ENCODE results near the gene KAZALD1. TPM values are rescaled to one million over a fixed set of nuclear protein-coding genes. Genes with fewer than 3 reads are reported as not detected.

The KAZALD1 gene
- total RNA-seq, 1 donor from 2014 or later: 3.8 TPM

- no peak for DNase-seq (ENCODE audit: low spot score)
Observed at GRCh38 chr10:101094121-101094879, 32.5 kb downstream of the KAZALD1 start.

DNA sequence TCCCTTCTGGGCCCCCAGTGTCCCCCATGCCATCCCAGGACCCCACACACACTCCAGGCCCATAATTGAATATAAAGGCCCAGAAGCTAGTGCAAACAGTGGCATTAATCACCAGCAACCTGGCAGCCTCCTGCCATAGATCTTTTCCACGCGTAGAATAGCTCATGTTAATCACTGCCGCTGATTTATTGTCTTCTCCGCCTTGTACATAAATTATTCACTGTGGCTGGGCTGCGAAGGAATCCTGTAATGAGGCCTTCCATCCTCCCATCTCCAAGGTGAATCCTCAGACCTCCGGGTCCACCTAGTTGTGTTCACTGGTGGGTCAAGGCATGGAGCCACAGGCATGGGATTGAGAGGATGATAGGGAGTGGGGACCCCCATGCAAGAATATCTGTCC is 33.2 kb downstream of the KAZALD1 start:
- DNase-seq (ENCODE audit: low spot score): no peak

DNA sequence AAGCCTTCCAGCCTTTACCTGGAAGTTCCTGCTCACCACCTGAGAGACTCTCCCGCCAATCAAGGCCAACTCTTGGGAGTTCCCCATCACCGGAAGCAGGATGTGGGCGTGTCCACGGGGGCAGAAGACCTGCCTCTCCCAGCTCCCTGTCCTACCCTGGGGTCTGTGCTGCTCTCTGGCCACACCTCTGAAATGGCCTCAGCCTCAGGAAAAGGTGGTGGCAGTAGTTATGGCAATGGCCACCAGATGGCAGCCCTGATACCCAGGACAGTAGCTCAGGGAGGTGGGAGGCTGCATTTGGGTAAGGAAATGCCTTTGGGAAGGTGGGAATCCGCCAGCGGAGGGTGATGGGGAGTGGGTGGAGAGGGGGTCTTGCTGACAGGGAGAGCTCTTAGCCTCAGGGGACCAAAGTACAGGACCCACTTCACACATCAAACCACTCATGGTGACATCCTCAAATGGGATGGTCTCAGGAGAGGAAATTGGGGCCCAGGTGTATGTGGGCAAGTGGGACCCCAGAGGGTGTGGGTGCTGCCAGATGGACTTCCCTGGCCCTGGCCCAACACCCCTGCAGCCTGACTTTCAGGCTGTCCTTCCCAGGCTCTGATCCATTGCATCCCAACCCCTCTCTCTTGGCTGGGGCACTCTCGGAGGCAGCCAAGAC is 33.9 kb downstream of the KAZALD1 start:
- DNase-seq (ENCODE audit: low spot score): peak; percentile 73

DNA sequence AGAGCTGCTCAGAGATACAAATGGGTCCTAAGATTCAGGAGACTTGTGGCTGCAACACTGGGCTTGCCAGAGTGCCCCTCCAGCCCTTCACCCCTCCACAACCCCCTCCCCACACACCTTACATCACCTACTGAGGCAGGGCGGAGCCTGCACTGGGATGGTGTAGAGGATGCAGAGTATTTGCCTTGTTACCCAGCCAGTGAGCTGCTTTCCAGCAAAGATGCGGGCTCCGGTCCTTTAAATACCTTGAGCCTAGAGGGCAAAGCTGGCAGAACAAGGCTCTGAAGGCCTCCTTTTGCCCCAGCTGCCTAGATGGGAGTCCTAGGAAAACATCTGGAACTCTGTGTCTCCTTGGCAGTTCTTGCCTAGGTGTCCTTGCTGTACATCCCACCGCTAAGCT is 34.6 kb downstream of the KAZALD1 start:
- DNase-seq (ENCODE audit: low spot score): no peak

GRCh38 chr10:101097881-101098280 is 36.1 kb downstream of the KAZALD1 start:
- DNase-seq (ENCODE audit: low spot score): no peak

DNA sequence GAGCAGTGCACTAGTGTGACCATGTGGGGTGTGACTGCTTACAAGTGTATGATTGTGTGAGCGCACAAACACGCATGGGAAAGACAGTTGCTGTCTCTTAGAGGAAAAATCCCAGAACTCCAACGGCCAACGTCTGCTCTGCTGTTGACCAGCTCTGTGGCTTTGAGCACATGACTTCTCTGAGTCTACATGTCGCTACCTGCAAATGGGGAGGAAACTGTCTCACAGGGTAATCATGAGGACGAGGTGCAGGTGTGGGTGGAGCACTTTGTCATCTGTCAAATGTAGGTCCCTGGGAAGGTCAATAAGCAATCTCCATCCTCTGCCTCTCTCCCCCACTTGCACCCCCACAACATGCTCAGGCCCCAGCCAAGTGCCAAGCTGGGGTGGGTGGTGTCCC is 38.1 kb downstream of the KAZALD1 start:
- DNase-seq (ENCODE audit: low spot score): no peak

DNA sequence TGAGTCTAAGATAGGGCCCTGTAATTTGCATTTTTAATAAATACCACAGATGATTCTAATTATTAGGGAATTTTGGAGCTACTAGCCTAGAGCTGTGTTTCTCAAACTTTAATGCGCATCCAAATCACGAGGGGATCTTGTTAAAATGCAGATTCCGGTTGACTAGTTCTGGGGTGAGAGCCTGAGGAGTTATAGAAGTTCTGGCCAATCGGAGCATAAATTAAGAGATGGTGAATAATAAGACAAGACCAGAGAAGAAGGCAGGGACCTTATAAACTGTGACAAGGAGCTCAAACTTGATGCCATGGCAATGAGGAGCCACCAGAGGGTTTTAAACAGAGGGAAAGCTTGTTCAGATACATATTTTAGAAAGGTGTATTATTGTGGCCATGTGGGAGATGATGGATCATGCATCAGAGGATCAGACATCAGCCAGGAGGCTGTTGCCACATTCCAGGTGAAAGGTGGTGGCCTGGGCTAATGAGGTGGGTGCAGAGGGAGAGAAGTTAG is 39.6 kb downstream of the KAZALD1 start:
- DNase-seq (ENCODE audit: low spot score): no peak

GRCh38 chr10:101103430-101103829 is 41.6 kb downstream of the KAZALD1 start:
- no peak for DNase-seq (ENCODE audit: low spot score)

DNA sequence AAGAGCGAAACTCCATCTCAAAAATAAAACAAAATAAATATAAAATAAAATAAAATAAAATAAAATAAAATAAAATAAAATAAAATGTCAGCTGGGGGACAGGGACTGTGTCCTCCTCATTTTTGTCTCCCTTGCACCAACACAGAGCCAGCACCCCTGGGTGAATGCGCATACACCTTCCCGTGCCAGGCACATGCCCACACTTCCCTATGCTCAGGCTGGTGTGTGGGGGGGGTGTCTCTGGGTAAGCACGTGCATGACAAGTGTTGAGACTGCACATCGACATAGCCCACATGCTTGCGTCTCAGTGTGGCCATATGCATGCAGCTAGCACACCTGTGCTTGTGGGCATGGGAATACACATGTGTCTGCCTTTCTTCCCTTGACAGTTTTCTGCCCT is 44.6 kb downstream of the KAZALD1 start:
- DNase-seq (ENCODE audit: low spot score): no peak

DNA sequence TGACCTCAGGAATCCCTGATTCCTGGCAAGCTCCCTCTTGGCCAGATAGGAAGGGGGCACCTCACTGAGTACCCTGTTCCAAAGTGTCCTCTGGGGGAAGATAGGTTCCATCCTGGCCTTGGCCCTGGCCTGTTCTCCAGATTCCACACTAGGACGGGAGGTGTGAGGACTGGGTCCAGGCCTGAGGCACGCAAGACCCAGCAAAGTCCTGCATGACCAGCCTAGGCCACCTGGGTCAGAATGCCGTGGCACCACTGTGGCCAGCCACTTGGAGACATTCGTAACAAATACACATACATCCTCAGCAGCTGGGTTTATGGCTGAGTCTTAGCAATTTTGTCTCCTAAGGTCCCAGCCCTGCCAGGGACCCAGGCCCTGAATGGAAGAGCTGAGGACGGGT is 46.0 kb downstream of the KAZALD1 start:
- no peak for DNase-seq (ENCODE audit: low spot score)

DNA sequence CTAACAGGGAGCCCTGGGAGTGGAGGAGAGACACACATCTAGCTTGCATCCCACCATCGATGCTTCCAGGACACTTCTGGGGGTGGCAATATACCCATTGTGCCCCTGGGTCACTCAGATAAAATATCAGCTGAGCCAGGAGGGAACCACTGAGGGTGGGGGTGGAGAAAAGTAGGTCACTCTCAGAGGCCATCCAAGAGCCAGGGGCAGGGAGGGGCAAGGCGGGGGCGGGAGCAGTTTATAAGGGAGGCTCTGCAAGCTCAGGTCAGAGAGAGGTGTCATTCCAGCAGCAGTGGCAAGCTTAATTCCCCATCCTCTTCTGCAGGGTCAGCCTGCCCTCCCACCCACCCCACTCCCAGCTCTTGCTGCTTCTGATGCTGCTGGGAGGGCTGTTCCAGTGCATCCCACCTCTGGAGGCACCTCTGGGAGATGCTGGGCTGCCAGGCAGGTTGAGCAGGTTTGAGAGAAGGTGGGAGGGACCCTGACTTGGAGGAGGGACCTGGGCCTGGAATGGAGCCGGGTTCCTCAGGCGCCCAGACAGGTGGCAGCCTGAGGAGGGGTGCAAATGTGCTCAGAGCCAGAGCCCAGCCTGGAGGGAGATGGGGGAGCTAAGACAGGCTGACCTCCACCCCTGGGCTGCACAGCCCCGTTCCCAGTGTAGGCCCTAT is 49.2 kb downstream of the KAZALD1 start:
- no peak for DNase-seq (ENCODE audit: low spot score)

- DNase-seq (ENCODE audit: low spot score): no peak
Observed at GRCh38 chr10:101111547-101111946, 49.8 kb downstream of the KAZALD1 start.

- DNase-seq (ENCODE audit: low spot score): no peak
Observed at GRCh38 chr10:101112799-101113594, 51.2 kb downstream of the KAZALD1 start.

- no peak for DNase-seq (ENCODE audit: low spot score)
Observed at GRCh38 chr10:101113890-101114403, 52.2 kb downstream of the KAZALD1 start.

DNA sequence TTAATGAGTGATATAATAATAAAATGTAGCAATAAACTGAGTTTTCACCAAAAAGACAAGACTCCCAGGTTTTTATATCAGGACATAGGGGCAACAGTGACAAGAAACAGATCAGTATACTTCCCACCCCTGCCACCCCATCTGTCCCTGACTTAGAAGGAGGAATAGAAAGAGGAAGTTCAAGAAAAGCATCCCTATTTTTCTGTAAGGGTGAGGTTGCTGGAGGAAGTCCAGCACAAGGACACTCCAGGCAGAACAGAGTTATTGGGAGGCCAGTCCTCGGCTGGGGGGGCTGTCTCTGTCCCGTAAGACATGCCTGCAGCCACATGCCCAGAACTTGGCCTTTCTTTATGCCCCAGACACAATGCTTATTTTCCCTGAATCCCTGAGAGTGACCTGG is 52.9 kb downstream of the KAZALD1 start:
- no peak for DNase-seq (ENCODE audit: low spot score)

Other genes starting within 250 kb of the KAZALD1 start
- 26.1 TPM for gene SLF2, start 149.0 kb upstream of the KAZALD1 start, total RNA-seq
- gene SEMA4G, start 92.5 kb upstream of the KAZALD1 start, total RNA-seq: 55.1 TPM
- gene MRPL43, start 74.5 kb upstream of the KAZALD1 start, total RNA-seq: 104 TPM
- 5.7 TPM for gene TWNK, start 74.4 kb upstream of the KAZALD1 start, total RNA-seq
- 84.9 TPM for gene LZTS2, start 62.2 kb upstream of the KAZALD1 start, total RNA-seq
- 5.3 TPM for gene PDZD7, start 30.9 kb upstream of the KAZALD1 start, total RNA-seq
- 75.9 TPM for gene SFXN3, start 30.8 kb upstream of the KAZALD1 start, total RNA-seq
- gene TLX1, start 69.3 kb downstream of the KAZALD1 start, total RNA-seq: not detected
- gene LBX1, start 167.5 kb downstream of the KAZALD1 start, total RNA-seq: not detected

Measured in mucosa of gallbladder (tissue), 1 donor.